HG02973 (cell line): ENCODE measurements around the gene LDB2.
A peak's percentile ranks its signal among the peaks of the same experiment; 100 is the strongest.
"Not testable (repeated sequence)": the region's sequence is repeated elsewhere in the genome, so short reads cannot be mapped to it uniquely, and the experiment has no call there.

ENCODE experiments used
- ATAC-seq: cut with Tn5 transposase; IDR thresholded peaks from one replicate; pipeline ENCODE4 v1.9.1; 2021; ENCODE audit warnings: moderate library complexity; ENCODE audit not compliant: unreplicated experiment

Gene LDB2

GRCh38 chr4:16897991-16898827 lies at the start of gene LDB2:
LDB2 (minus strand) TSS chr4:16898645.
- ATAC-seq = no peak

- ATAC-seq = no peak
Observed at GRCh38 chr4:16942491-16942890, 44.0 kb upstream of the LDB2 start.

- no peak for ATAC-seq
Observed at GRCh38 chr4:16939178-16939577, 40.7 kb upstream of the LDB2 start.

GRCh38 chr4:16938512-16939040 lies 40.1 kb upstream of the LDB2 start:
- ATAC-seq = no peak

- ATAC-seq = no peak
Observed at GRCh38 chr4:16931339-16932305, 33.2 kb upstream of the LDB2 start.

- ATAC-seq = no peak
Observed at GRCh38 chr4:16926214-16926613, 27.8 kb upstream of the LDB2 start.

GRCh38 chr4:16918716-16919115 lies 20.3 kb upstream of the LDB2 start:
- ATAC-seq = not testable (repeated sequence)

GRCh38 chr4:16916719-16917337 lies 18.4 kb upstream of the LDB2 start:
- ATAC-seq = peak; percentile 96

GRCh38 chr4:16916031-16916430 lies 17.6 kb upstream of the LDB2 start:
- no peak for ATAC-seq

GRCh38 chr4:16914208-16914607 lies 15.8 kb upstream of the LDB2 start:
- ATAC-seq = no peak

- ATAC-seq = no peak
Observed at GRCh38 chr4:16912896-16913295, 14.5 kb upstream of the LDB2 start.

- no peak for ATAC-seq
Observed at GRCh38 chr4:16909281-16909680, 10.8 kb upstream of the LDB2 start.

GRCh38 chr4:16908377-16909021 lies 10.1 kb upstream of the LDB2 start:
- ATAC-seq = no peak

GRCh38 chr4:16900325-16900724 lies 1.9 kb upstream of the LDB2 start:
- ATAC-seq = no peak

GRCh38 chr4:16896881-16897750 lies 1.3 kb downstream of the LDB2 start:
- no peak for ATAC-seq

- no peak for ATAC-seq
Observed at GRCh38 chr4:16894406-16894805, 4.0 kb downstream of the LDB2 start.

- ATAC-seq = no peak
Observed at GRCh38 chr4:16893141-16893651, 5.2 kb downstream of the LDB2 start.

- no peak for ATAC-seq
Observed at GRCh38 chr4:16890651-16891050, 7.8 kb downstream of the LDB2 start.

- ATAC-seq = no peak
Observed at GRCh38 chr4:16889945-16890344, 8.5 kb downstream of the LDB2 start.
